Measurements from ENCODE around the gene USP40. TPM values are rescaled to one million over a fixed set of nuclear protein-coding genes. Genes with fewer than 3 reads are reported as not detected.
A peak's percentile ranks its signal among the peaks of the same experiment; 100 is the strongest.

The USP40 gene
- total RNA-seq, 5 donors from 2014 or later (not counting 1 experiment from before 2014, with no cell fraction given) = 17.3 to 24.5 (median 20.4) TPM

GRCh38 chr2:233458031-233458610, 108.5 kb downstream of the USP40 start:
- DNase-seq (no peak), ATAC-seq (replicated peaks in 1 of 4) (no peak)
- 99% methylated on average over 19 of the region's 20 CpGs for WGBS (ENCODE audit: insufficient coverage)
- H3K27me3 ChIP-seq (replicated peaks in 1 of 2; ENCODE audit: control insufficient read depth in 2 of 2, extremely low read depth in 1 of 2, insufficient read depth in 2 of 2, low read length in 1 of 2) = no peaks in the 10 kb centered on the region
- Mint-ChIP-seq H3K27ac (no peak overlapping the region), H3K27me3 (no peaks in the 10 kb centered on the region), H3K36me3 (peaks cover 63% of the 10 kb centered on the region), H3K9me3 (no peaks in the 10 kb centered on the region), H3K4me3 (no peak overlapping the region), H3K4me1 (peaks cover 0 to 5% (median 0%) of the 10 kb centered on the region in 3 donors)
- CTCF ChIA-PET = interaction anchor here in 1 of 2 donors (0.7 kb wide), 1 partner anchor 1118 kb away, joined by 3 read pairs; no protein-coding TSS in a partner anchor
- POLR2A ChIA-PET = interaction anchor here in 1 of 2 donors (0.5 kb wide), 1 partner anchor 1567 kb away, joined by 4 read pairs; no protein-coding TSS in a partner anchor
- no peaks in the 10 kb centered on the region for H3K9me3 ChIP-seq
- H3K4me3 ChIP-seq (ENCODE audit: control insufficient read depth in 1 of 2, extremely low read depth in 1 of 2, low read length in 1 of 2) = no peak overlapping the region
- no peaks in the 10 kb centered on the region for H3K4me1 ChIP-seq (ENCODE audit: control insufficient read depth in 1 of 2, extremely low read depth in 1 of 2, insufficient read depth in 2 of 2, low read length in 2 of 2)
- H3K27ac ChIP-seq (ENCODE audit: low read length) = no peak overlapping the region
- peaks cover 42 to 96% of the 10 kb centered on the region in 2 donors for H3K36me3 ChIP-seq (ENCODE audit: control insufficient read depth in 2 of 2, extremely low read depth in 1 of 2, insufficient read depth in 1 of 2, low read length in 1 of 2)

- H3K36me3 ChIP-seq (ENCODE audit: control insufficient read depth in 2 of 2, extremely low read depth in 1 of 2, insufficient read depth in 1 of 2, low read length in 1 of 2) = peaks cover 46 to 96% of the 10 kb centered on the region in 2 donors
- no peak overlapping the region for H3K4me3 Mint-ChIP-seq
- CTCF ChIA-PET = no interaction called here
- no peaks in the 10 kb centered on the region for H3K27me3 Mint-ChIP-seq
- no peak overlapping the region for H3K4me3 ChIP-seq (ENCODE audit: control insufficient read depth in 1 of 2, extremely low read depth in 1 of 2, low read length in 1 of 2)
- H3K9me3 ChIP-seq = no peaks in the 10 kb centered on the region
- H3K27ac Mint-ChIP-seq = no peak overlapping the region
- 96% methylated on average over 5 of the region's 5 CpGs for WGBS (ENCODE audit: insufficient coverage)
- peaks cover 0 to 5% (median 0%) of the 10 kb centered on the region in 3 donors for H3K4me1 Mint-ChIP-seq
- DNase-seq = no peak
- H3K36me3 Mint-ChIP-seq = peaks cover 61% of the 10 kb centered on the region
- no peaks in the 10 kb centered on the region for H3K27me3 ChIP-seq (replicated peaks in 1 of 2; ENCODE audit: control insufficient read depth in 2 of 2, extremely low read depth in 1 of 2, insufficient read depth in 2 of 2, low read length in 1 of 2)
- H3K27ac ChIP-seq (ENCODE audit: low read length) = no peak overlapping the region
- no peaks in the 10 kb centered on the region for H3K4me1 ChIP-seq (ENCODE audit: control insufficient read depth in 1 of 2, extremely low read depth in 1 of 2, insufficient read depth in 2 of 2, low read length in 2 of 2)
- POLR2A ChIA-PET = interaction anchor here in 1 of 2 donors (0.5 kb wide), 1 partner anchor 1567 kb away, joined by 4 read pairs; no protein-coding TSS in a partner anchor
- no peaks in the 10 kb centered on the region for H3K9me3 Mint-ChIP-seq
- no peak for ATAC-seq (replicated peaks in 1 of 4)
Measured at GRCh38 chr2:233457356-233457755, 109.2 kb downstream of the USP40 start.

- H3K27ac ChIP-seq (ENCODE audit: low read length) = no peak overlapping the region
- no peak for ATAC-seq (replicated peaks in 1 of 4)
- DNase-seq = no peak
- no peak overlapping the region for H3K4me3 Mint-ChIP-seq
- WGBS (ENCODE audit: insufficient coverage) = 100% methylated on average over 1 of the region's 5 CpGs
- no peak overlapping the region for H3K4me3 ChIP-seq (ENCODE audit: control insufficient read depth in 1 of 2, extremely low read depth in 1 of 2, low read length in 1 of 2)
- peaks cover 0 to 5% (median 0%) of the 10 kb centered on the region in 3 donors for H3K4me1 Mint-ChIP-seq
- H3K27me3 Mint-ChIP-seq = no peaks in the 10 kb centered on the region
- peaks cover 61% of the 10 kb centered on the region for H3K36me3 Mint-ChIP-seq
- H3K9me3 ChIP-seq = no peaks in the 10 kb centered on the region
- H3K27ac Mint-ChIP-seq = no peak overlapping the region
- H3K36me3 ChIP-seq (ENCODE audit: control insufficient read depth in 2 of 2, extremely low read depth in 1 of 2, insufficient read depth in 1 of 2, low read length in 1 of 2) = peaks cover 45 to 96% of the 10 kb centered on the region in 2 donors
- POLR2A ChIA-PET = no interaction called here
- CTCF ChIA-PET = no interaction called here
- no peaks in the 10 kb centered on the region for H3K4me1 ChIP-seq (ENCODE audit: control insufficient read depth in 1 of 2, extremely low read depth in 1 of 2, insufficient read depth in 2 of 2, low read length in 2 of 2)
- H3K9me3 Mint-ChIP-seq = no peaks in the 10 kb centered on the region
- H3K27me3 ChIP-seq (replicated peaks in 1 of 2; ENCODE audit: control insufficient read depth in 2 of 2, extremely low read depth in 1 of 2, insufficient read depth in 2 of 2, low read length in 1 of 2) = no peaks in the 10 kb centered on the region
Measured at GRCh38 chr2:233456934-233457333, 109.6 kb downstream of the USP40 start.

GRCh38 chr2:233456111-233456510, 110.5 kb downstream of the USP40 start:
- DNase-seq (no peak), ATAC-seq (replicated peaks in 1 of 4) (no peak)
- Histone ChIP-seq H3K27ac (ENCODE audit: low read length) (no peak overlapping the region), H3K27me3 (replicated peaks in 1 of 2; ENCODE audit: control insufficient read depth in 2 of 2, extremely low read depth in 1 of 2, insufficient read depth in 2 of 2, low read length in 1 of 2) (no peaks in the 10 kb centered on the region), H3K9me3 (no peaks in the 10 kb centered on the region), H3K4me1 (ENCODE audit: control insufficient read depth in 1 of 2, extremely low read depth in 1 of 2, insufficient read depth in 2 of 2, low read length in 2 of 2) (no peaks in the 10 kb centered on the region), H3K4me3 (ENCODE audit: control insufficient read depth in 1 of 2, extremely low read depth in 1 of 2, low read length in 1 of 2) (no peak overlapping the region), H3K36me3 (ENCODE audit: control insufficient read depth in 2 of 2, extremely low read depth in 1 of 2, insufficient read depth in 1 of 2, low read length in 1 of 2) (peaks cover 36 to 96% of the 10 kb centered on the region in 2 donors)
- H3K9me3 Mint-ChIP-seq = no peaks in the 10 kb centered on the region
- H3K27ac Mint-ChIP-seq = no peak overlapping the region
- H3K4me3 Mint-ChIP-seq = no peak overlapping the region
- H3K36me3 Mint-ChIP-seq = peaks cover 55% of the 10 kb centered on the region
- peaks cover 0 to 5% (median 0%) of the 10 kb centered on the region in 3 donors for H3K4me1 Mint-ChIP-seq
- POLR2A ChIA-PET = interaction anchor here in 1 of 2 donors (0.6 kb wide), 1 partner anchor 55 kb away, joined by 10 read pairs; no protein-coding TSS in a partner anchor
- H3K27me3 Mint-ChIP-seq = no peaks in the 10 kb centered on the region
- CTCF ChIA-PET = no interaction called here
- 99% methylated on average over 9 of the region's 11 CpGs for WGBS (ENCODE audit: insufficient coverage)

- Histone ChIP-seq H3K9me3 (no peaks in the 10 kb centered on the region), H3K36me3 (ENCODE audit: control insufficient read depth in 2 of 2, extremely low read depth in 1 of 2, insufficient read depth in 1 of 2, low read length in 1 of 2) (peaks cover 32 to 99% of the 10 kb centered on the region in 2 donors), H3K27ac (ENCODE audit: low read length) (no peak overlapping the region), H3K4me3 (ENCODE audit: control insufficient read depth in 1 of 2, extremely low read depth in 1 of 2, low read length in 1 of 2) (no peak overlapping the region), H3K4me1 (ENCODE audit: control insufficient read depth in 1 of 2, extremely low read depth in 1 of 2, insufficient read depth in 2 of 2, low read length in 2 of 2) (no peaks in the 10 kb centered on the region), H3K27me3 (replicated peaks in 1 of 2; ENCODE audit: control insufficient read depth in 2 of 2, extremely low read depth in 1 of 2, insufficient read depth in 2 of 2, low read length in 1 of 2) (no peaks in the 10 kb centered on the region)
- Mint-ChIP-seq H3K36me3 (peaks cover 57% of the 10 kb centered on the region), H3K4me1 (peaks cover 0 to 5% (median 0%) of the 10 kb centered on the region in 3 donors), H3K27ac (peak overlapping the region in 1 of 2 donors; percentile 44), H3K9me3 (no peaks in the 10 kb centered on the region), H3K4me3 (no peak overlapping the region), H3K27me3 (no peaks in the 10 kb centered on the region)
- ChIA-PET CTCF (no interaction called here), POLR2A (interaction anchor here in 1 of 2 donors (0.6 kb wide), 1 partner anchor 54 kb away, joined by 10 read pairs; no protein-coding TSS in a partner anchor)
- ATAC-seq (replicated peaks in 1 of 4) = no peak
- WGBS (ENCODE audit: insufficient coverage) = 100% methylated on average over 7 of the region's 7 CpGs
- DNase-seq = no peak
Measured at GRCh38 chr2:233455491-233455890, 111.1 kb downstream of the USP40 start.

- Mint-ChIP-seq H3K27ac (no peak overlapping the region), H3K27me3 (no peaks in the 10 kb centered on the region), H3K4me3 (no peak overlapping the region), H3K4me1 (peaks cover 0 to 5% (median 0%) of the 10 kb centered on the region in 3 donors), H3K36me3 (peaks cover 56% of the 10 kb centered on the region), H3K9me3 (no peaks in the 10 kb centered on the region)
- WGBS (ENCODE audit: insufficient coverage) = 96% methylated on average over 4 of the region's 11 CpGs
- ChIA-PET POLR2A (no interaction called here), CTCF (no interaction called here)
- no peak overlapping the region for H3K27ac ChIP-seq (ENCODE audit: low read length)
- peaks cover 32 to 100% of the 10 kb centered on the region in 2 donors for H3K36me3 ChIP-seq (ENCODE audit: control insufficient read depth in 2 of 2, extremely low read depth in 1 of 2, insufficient read depth in 1 of 2, low read length in 1 of 2)
- H3K9me3 ChIP-seq = no peaks in the 10 kb centered on the region
- no peak for DNase-seq
- H3K4me3 ChIP-seq (ENCODE audit: control insufficient read depth in 1 of 2, extremely low read depth in 1 of 2, low read length in 1 of 2) = no peak overlapping the region
- H3K27me3 ChIP-seq (replicated peaks in 1 of 2; ENCODE audit: control insufficient read depth in 2 of 2, extremely low read depth in 1 of 2, insufficient read depth in 2 of 2, low read length in 1 of 2) = no peaks in the 10 kb centered on the region
- no peaks in the 10 kb centered on the region for H3K4me1 ChIP-seq (ENCODE audit: control insufficient read depth in 1 of 2, extremely low read depth in 1 of 2, insufficient read depth in 2 of 2, low read length in 2 of 2)
- no peak for ATAC-seq (replicated peaks in 1 of 4)
Measured at GRCh38 chr2:233455006-233455405, 111.6 kb downstream of the USP40 start.

All from T-cell (primary cell).